H1 (cell line): Measurements from ENCODE around the gene DLGAP5. TPM values are rescaled to one million over a fixed set of nuclear protein-coding genes. Genes with fewer than 3 reads are reported as not detected.
A peak's percentile ranks its signal among the peaks of the same experiment; 100 is the strongest.

Source experiments
- CBX8 ChIP-seq: fragments of 300-800, 300-1000 bp; sonication (generic); IDR thresholded peaks from 2 replicates; pipeline ENCODE4 v1.7.1; 2016; ENCODE audit warnings: low read depth, low read length, borderline replicate concordance
- CEBPB ChIP-seq: IDR thresholded peaks from 2 replicates; pipeline ENCODE4 v1.6.1; 2012; ENCODE audit warnings: low read depth, low read length
- CHD2 ChIP-seq: IDR thresholded peaks from 2 replicates; pipeline ENCODE4 v1.6.1; 2012; ENCODE audit warnings: low read length, improper control_type of control experiment
- EZH2 ChIP-seq: fragments of 200-600 bp; sonication (generic); IDR thresholded peaks from 2 replicates; pipeline ENCODE4 v1.7.1; 2012; ENCODE audit warnings: low read depth, mild to moderate bottlenecking, moderate library complexity, low read length, inconsistent platforms; ENCODE audit not compliant: severe bottlenecking
- GABPA ChIP-seq: IDR thresholded peaks from 2 replicates; pipeline ENCODE4 v1.6.1; 2011; ENCODE audit warnings: mild to moderate bottlenecking, low read length, moderate library complexity, borderline replicate concordance; ENCODE audit not compliant: insufficient read depth
- HDAC2 ChIP-seq, 2 experiments: fragments of 300-600 bp in 1 of 2; sonication (generic) in 1 of 2; IDR thresholded peaks; 2 replicates each; pipeline ENCODE4 v1.6.1; 2011 to 2012; ENCODE audit warnings: low read depth in 2 of 2, low read length in 2 of 2, mild to moderate bottlenecking in 2 of 2, moderate library complexity in 2 of 2, borderline replicate concordance in 1 of 2, inconsistent platforms in 1 of 2
- JUN ChIP-seq: IDR thresholded peaks from 2 replicates; pipeline ENCODE4 v1.6.1; 2011; ENCODE audit warnings: low read depth, mild to moderate bottlenecking, improper control_type of control experiment, low read length
- KDM4A ChIP-seq: IDR thresholded peaks from one replicate; pipeline ENCODE4 v1.7.1; 2012; ENCODE audit warnings: low read depth, mild to moderate bottlenecking, moderate library complexity, low read length, inconsistent platforms; ENCODE audit not compliant: severe bottlenecking
- MAFK ChIP-seq: IDR thresholded peaks from 2 replicates; pipeline ENCODE4 v1.6.1; 2012; ENCODE audit warnings: low read depth, mild to moderate bottlenecking, improper control_type of control experiment, low read length
- NRF1 ChIP-seq: IDR thresholded peaks from 2 replicates; pipeline ENCODE4 v1.6.1; 2011; ENCODE audit warnings: mild to moderate bottlenecking, low read depth, low read length, improper control_type of control experiment
- PHF8 ChIP-seq: fragments of 200-600 bp; sonication (generic); conservative IDR thresholded peaks from 2 replicates; pipeline ENCODE4 v1.7.1; 2012; ENCODE audit warnings: low read depth, mild to moderate bottlenecking, inconsistent platforms, low read length, moderate library complexity
- RAD21 ChIP-seq, 2 experiments: IDR thresholded peaks in 1 of 2; conservative IDR thresholded peaks in 1 of 2; 2 replicates each; pipeline ENCODE4 v1.6.1; 2011; ENCODE audit warnings: low read depth in 2 of 2, low read length in 2 of 2, improper control_type of control experiment in 1 of 2, inconsistent platforms in 1 of 2, mild to moderate bottlenecking in 1 of 2, moderate library complexity in 1 of 2
- RXRA ChIP-seq: IDR thresholded peaks from 2 replicates; pipeline ENCODE4 v1.6.1; 2011; ENCODE audit warnings: low read depth, mild to moderate bottlenecking, low read length, moderate library complexity; ENCODE audit not compliant: insufficient read depth
- SAP30 ChIP-seq: fragments of 300-600 bp; sonication (generic); IDR thresholded peaks from 2 replicates; pipeline ENCODE4 v1.7.1; 2012; ENCODE audit warnings: low read length, moderate library complexity, mild to moderate bottlenecking, inconsistent platforms; ENCODE audit not compliant: insufficient read depth, insufficient replicate concordance
- SIRT6 ChIP-seq: IDR thresholded peaks from one replicate; pipeline ENCODE4 v1.7.1; 2012; ENCODE audit warnings: low read length, inconsistent platforms
- SP2 ChIP-seq: IDR thresholded peaks from 2 replicates; pipeline ENCODE4 v1.6.1; 2012; ENCODE audit warnings: mild to moderate bottlenecking, low read length, inconsistent platforms
- SRF ChIP-seq: IDR thresholded peaks from 2 replicates; pipeline ENCODE4 v1.6.1; 2011; ENCODE audit warnings: mild to moderate bottlenecking, low read depth, low read length, moderate library complexity
- TAF7 ChIP-seq: optimal IDR thresholded peaks from 2 replicates; pipeline ENCODE3; 2011; ENCODE audit warnings: low read depth, mild to moderate bottlenecking, inconsistent platforms, low read length, moderate library complexity, borderline replicate concordance
- TCF12 ChIP-seq: IDR thresholded peaks from 2 replicates; pipeline ENCODE4 v1.6.1; 2011; ENCODE audit warnings: low read depth, mild to moderate bottlenecking, low read length
- polyA plus RNA-seq, 7 experiments: library from polyadenylated mRNA; depleted of rRNA in 3 of 7; stranded (reverse) in 5 of 7; unstranded in 2 of 7; fragments of >200 nt in 5 of 7; fragments of 200-250 nt in 2 of 7; gene quantifications; 1 replicate in 5 of 7; 2 replicates in 1 of 7; 4 replicates in 1 of 7; pipeline versions ENCODE4 v1.2.1 to v1.2.3, GENCODE V29; 2011 to 2013; ENCODE audit warnings: missing spikeins in 2 of 7, mixed read lengths in 2 of 7
- total RNA-seq: library from RNA; stranded (reverse); fragmentation: NEBNext Ultra II Directional; extraction: Animal tissue kit (Norgen Biotek cat#: 25700); gene quantifications from 2 replicates; pipeline ENCODE4 v1.2.1, GENCODE V29; 2021
- TF ChIP-seq, protein P1 (sequence below): IDR thresholded peaks from 2 replicates; pipeline ENCODE4 v1.6.1; 2011; ENCODE audit warnings: low read length, improper control_type of control experiment
- TF ChIP-seq, protein P2 (sequence below): IDR thresholded peaks from 2 replicates; pipeline ENCODE4 v1.6.1; 2012; ENCODE audit warnings: low read length, inconsistent platforms

DLGAP5 gene
- total and polyA plus RNA-seq, 2 of the 8 experiments (the other 6 are each of a cell fraction or from before 2014, with no cell fraction given) = 16.9 to 155 TPM

- TF ChIP-seq RAD21 (IDR thresholded peaks at IDR 0.05 in 1 of 2, conservative IDR thresholded peaks at IDR 0.05 in 1 of 2; ENCODE audit: low read depth in 2 of 2, low read length in 2 of 2) (no peak; a peak in 1 of 4 replicates), GABPA (no peak), SRF (no peak), SAP30 (no peak), JUN (0 out of 2 replicates have a peak, but pooled peaks have one; percentile 34), CBX8 (no peak), HDAC2 (IDR thresholded peaks at IDR 0.05; ENCODE audit: borderline replicate concordance in 1 of 2, low read depth in 2 of 2, low read length in 2 of 2) (no peak; a peak in 1 of 4 replicates), TAF7 (peak; percentile 23), NRF1 (no peak), CEBPB (no peak), PHF8 (no peak), EZH2 (no peak), RXRA (no peak), SP2 (no peak), TCF12 (0 out of 2 replicates have a peak, but pooled peaks have one; percentile 47), KDM4A (no peak), SIRT6 (no peak), MAFK (no peak), CHD2 (no peak)
- TF ChIP-seq, protein P1, sequence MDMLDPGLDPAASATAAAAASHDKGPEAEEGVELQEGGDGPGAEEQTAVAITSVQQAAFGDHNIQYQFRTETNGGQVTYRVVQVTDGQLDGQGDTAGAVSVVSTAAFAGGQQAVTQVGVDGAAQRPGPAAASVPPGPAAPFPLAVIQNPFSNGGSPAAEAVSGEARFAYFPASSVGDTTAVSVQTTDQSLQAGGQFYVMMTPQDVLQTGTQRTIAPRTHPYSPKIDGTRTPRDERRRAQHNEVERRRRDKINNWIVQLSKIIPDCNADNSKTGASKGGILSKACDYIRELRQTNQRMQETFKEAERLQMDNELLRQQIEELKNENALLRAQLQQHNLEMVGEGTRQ = no peak
- TF ChIP-seq, protein P2, sequence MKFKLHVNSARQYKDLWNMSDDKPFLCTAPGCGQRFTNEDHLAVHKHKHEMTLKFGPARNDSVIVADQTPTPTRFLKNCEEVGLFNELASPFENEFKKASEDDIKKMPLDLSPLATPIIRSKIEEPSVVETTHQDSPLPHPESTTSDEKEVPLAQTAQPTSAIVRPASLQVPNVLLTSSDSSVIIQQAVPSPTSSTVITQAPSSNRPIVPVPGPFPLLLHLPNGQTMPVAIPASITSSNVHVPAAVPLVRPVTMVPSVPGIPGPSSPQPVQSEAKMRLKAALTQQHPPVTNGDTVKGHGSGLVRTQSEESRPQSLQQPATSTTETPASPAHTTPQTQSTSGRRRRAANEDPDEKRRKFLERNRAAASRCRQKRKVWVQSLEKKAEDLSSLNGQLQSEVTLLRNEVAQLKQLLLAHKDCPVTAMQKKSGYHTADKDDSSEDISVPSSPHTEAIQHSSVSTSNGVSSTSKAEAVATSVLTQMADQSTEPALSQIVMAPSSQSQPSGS = no peak
These were observed 88.3 kb downstream of the DLGAP5 start (continued) for GRCh38 chr14:55103005-55103640.
